HepG2 (cell line): ENCODE measurements around the gene FKBP14. TPM values are rescaled to one million over a fixed set of nuclear protein-coding genes. Genes with fewer than 3 reads are reported as not detected.

Experiments
- CHD2 ChIP-seq: IDR thresholded peaks from 2 replicates; pipeline ENCODE4 v1.6.1; 2011; ENCODE audit warnings: low read depth, low read length, improper control_type of control experiment
- DZIP1 ChIP-seq: sonication (generic); formaldehyde crosslinking; IDR thresholded peaks from 2 replicates; pipeline ENCODE4 v1.5.0; 2020; ENCODE audit warnings: mild to moderate bottlenecking, missing genetic modification reagents
- HMGXB3 ChIP-seq: sonication (generic); formaldehyde crosslinking; IDR thresholded peaks from 2 replicates; pipeline ENCODE4 v1.4.0; 2020; ENCODE audit warnings: missing genetic modification reagents, borderline replicate concordance
- HNF4G ChIP-seq, 2 experiments: sonication (generic) in 1 of 2; formaldehyde crosslinking in 1 of 2; IDR thresholded peaks; 2 replicates each; pipeline versions ENCODE4 v1.4.0 to v1.6.1; 2011 to 2020; ENCODE audit warnings: borderline replicate concordance in 2 of 2, low read depth in 2 of 2, mild to moderate bottlenecking in 2 of 2, low read length in 1 of 2, missing genetic modification reagents in 1 of 2, moderate library complexity in 1 of 2
- TFDP2 ChIP-seq: sonication (generic); formaldehyde crosslinking; IDR thresholded peaks from 2 replicates; pipeline ENCODE4 v1.4.0; 2020; ENCODE audit warnings: missing genetic modification reagents
- ZNF24 ChIP-seq: fragments of 450-650 bp; IDR thresholded peaks from 2 replicates; pipeline ENCODE4 v1.6.1; 2017; ENCODE audit warnings: antibody characterized with exemption, mild to moderate bottlenecking
- ZNF567 ChIP-seq: sonication (generic); formaldehyde crosslinking; IDR thresholded peaks from 2 replicates; pipeline ENCODE4 v1.8.1; 2023; ENCODE audit warnings: mild to moderate bottlenecking, missing genetic modification reagents, borderline replicate concordance
- ZNF644 ChIP-seq: IDR thresholded peaks from 2 replicates; pipeline ENCODE4 v1.6.1; 2016; ENCODE audit warnings: low read depth
- polyA plus RNA-seq, 8 experiments: library from polyadenylated mRNA; depleted of rRNA in 3 of 8; stranded (reverse) in 7 of 8; unstranded in 1 of 8; fragments of >200 nt; fragmentation: Illumina TruSeq in 4 of 8; extraction: Trizol in 4 of 8; gene quantifications; 2 replicates each; pipeline versions ENCODE4 v1.2.1 to v1.2.3, GENCODE V29; 2011 to 2016; ENCODE audit warnings: low read depth in 4 of 8, missing spikeins in 1 of 8, mixed read lengths in 1 of 8; ENCODE audit not compliant: insufficient read depth in 1 of 8
- total RNA-seq, 5 experiments: library from RNA; depleted of rRNA; stranded (reverse); fragments of >200 nt; fragmentation: Illumina TruSeq; extraction: Trizol; gene quantifications; 2 replicates each; pipeline ENCODE4 v1.2.3, GENCODE V29; 2016; ENCODE audit warnings: low read depth in 1 of 5
- TF ChIP-seq, protein P1 (sequence below): sonication (generic); formaldehyde crosslinking; IDR thresholded peaks from 2 replicates; pipeline ENCODE4 v1.4.0; 2020; ENCODE audit warnings: missing genetic modification reagents, borderline replicate concordance
- TF ChIP-seq, protein P2 (sequence below): sonication (generic); formaldehyde crosslinking; IDR thresholded peaks from 2 replicates; pipeline ENCODE4 v1.5.1; 2020; ENCODE audit warnings: mild to moderate bottlenecking, missing genetic modification reagents

FKBP14 gene
- total and polyA plus RNA-seq, 2 of the 13 experiments (the other 11 are each of a cell fraction or from before 2014, with no cell fraction given): 20.0 to 32.3 TPM

DNA sequence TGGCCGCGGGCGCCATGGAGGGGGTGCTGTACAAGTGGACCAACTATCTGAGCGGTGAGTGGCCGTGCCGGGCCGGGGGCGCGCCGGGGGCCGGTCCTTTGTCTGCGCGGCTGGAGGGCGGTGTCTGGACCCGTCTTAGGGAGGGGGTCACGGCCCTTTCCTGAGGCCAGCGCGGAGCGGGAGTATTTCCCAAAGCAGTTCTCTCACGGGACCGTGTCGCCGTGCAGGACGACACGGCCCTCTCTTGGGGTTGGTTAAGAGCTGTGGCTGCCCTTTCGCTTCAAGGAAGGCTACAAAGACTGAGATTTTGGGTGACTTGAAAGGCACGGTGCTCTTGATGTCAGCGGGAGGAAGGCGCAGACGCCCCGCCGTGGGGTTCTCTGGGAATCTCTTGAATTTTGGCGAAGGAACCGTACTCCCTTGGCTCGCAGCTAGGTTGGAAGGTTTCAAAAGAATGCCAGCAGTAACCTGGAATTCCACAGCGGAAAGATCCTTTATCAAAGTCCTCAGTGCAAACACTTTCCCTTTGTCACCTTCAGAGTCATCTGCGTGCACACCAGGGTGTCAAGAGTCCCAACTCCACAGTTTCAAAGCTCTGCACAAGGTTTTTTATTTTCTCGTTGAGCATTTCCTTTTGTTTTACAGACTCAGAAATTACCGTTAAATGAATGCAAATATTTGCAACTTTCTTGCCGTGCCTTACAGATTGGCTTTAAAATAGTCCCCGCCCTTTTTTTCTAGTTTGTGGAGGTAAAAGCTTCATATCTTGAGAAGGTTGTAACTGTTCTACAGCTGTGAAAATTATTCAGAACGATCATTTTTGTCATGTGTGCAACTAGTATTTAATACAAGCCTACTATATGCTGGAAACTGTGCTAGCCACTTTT is 2.5 kb upstream of the FKBP14 start (continued):
- TF ChIP-seq, protein P1, sequence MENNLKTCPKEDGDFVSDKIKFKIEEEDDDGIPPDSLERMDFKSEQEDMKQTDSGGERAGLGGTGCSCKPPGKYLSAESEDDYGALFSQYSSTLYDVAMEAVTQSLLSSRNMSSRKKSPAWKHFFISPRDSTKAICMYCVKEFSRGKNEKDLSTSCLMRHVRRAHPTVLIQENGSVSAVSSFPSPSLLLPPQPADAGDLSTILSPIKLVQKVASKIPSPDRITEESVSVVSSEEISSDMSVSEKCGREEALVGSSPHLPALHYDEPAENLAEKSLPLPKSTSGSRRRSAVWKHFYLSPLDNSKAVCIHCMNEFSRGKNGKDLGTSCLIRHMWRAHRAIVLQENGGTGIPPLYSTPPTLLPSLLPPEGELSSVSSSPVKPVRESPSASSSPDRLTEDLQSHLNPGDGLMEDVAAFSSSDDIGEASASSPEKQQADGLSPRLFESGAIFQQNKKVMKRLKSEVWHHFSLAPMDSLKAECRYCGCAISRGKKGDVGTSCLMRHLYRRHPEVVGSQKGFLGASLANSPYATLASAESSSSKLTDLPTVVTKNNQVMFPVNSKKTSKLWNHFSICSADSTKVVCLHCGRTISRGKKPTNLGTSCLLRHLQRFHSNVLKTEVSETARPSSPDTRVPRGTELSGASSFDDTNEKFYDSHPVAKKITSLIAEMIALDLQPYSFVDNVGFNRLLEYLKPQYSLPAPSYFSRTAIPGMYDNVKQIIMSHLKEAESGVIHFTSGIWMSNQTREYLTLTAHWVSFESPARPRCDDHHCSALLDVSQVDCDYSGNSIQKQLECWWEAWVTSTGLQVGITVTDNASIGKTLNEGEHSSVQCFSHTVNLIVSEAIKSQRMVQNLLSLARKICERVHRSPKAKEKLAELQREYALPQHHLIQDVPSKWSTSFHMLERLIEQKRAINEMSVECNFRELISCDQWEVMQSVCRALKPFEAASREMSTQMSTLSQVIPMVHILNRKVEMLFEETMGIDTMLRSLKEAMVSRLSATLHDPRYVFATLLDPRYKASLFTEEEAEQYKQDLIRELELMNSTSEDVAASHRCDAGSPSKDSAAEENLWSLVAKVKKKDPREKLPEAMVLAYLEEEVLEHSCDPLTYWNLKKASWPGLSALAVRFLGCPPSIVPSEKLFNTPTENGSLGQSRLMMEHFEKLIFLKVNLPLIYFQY (CRISPR knock-in tag): no peak; the same call in 1 of the 2 replicates
- TF ChIP-seq TFDP2: no peak
- peak; percentile 42; the same call in 1 of the 2 replicates for TF ChIP-seq HNF4G (IDR thresholded peaks at IDR 0.05; ENCODE audit: borderline replicate concordance, low read depth, low read length)
- no peak for TF ChIP-seq HNF4G (CRISPR knock-in tag; IDR thresholded peaks at IDR 0.05; ENCODE audit: borderline replicate concordance, low read depth)
- no peak for TF ChIP-seq CHD2
- TF ChIP-seq ZNF24: no peak
- TF ChIP-seq, protein P2, sequence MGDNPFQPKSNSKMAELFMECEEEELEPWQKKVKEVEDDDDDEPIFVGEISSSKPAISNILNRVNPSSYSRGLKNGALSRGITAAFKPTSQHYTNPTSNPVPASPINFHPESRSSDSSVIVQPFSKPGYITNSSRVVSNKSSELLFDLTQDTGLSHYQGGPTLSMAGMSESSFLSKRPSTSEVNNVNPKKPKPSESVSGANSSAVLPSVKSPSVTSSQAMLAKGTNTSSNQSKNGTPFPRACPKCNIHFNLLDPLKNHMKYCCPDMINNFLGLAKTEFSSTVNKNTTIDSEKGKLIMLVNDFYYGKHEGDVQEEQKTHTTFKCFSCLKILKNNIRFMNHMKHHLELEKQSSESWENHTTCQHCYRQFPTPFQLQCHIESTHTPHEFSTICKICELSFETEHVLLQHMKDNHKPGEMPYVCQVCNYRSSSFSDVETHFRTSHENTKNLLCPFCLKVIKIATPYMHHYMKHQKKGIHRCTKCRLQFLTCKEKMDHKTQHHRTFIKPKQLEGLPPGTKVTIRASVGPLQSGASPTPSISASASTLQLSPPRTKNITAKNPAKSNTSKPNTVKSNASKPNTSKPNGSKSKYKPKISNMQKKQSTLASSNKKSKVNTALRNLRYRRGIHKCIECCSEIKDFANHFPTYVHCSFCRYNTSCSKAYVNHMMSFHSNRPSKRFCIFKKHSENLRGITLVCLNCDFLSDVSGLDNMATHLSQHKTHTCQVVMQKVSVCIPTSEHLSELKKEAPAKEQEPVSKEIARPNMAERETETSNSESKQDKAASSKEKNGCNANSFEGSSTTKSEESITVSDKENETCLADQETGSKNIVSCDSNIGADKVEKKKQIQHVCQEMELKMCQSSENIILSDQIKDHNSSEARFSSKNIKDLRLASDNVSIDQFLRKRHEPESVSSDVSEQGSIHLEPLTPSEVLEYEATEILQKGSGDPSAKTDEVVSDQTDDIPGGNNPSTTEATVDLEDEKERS: 0 out of 2 replicates have a peak, but pooled peaks have one; percentile 17
- no peak for TF ChIP-seq ZNF567
- no peak for TF ChIP-seq ZNF644 (CRISPR knock-in tag)
- TF ChIP-seq HMGXB3 (CRISPR knock-in tag): 0 out of 2 replicates have a peak, but pooled peaks have one; percentile 14
- no peak for TF ChIP-seq DZIP1 (CRISPR knock-in tag)
